ENCODE results near the gene EML4.
"Not testable (repeated sequence)": the region's sequence is repeated elsewhere in the genome, so short reads cannot be mapped to it uniquely, and the experiment has no call there.

EML4 gene

DNA sequence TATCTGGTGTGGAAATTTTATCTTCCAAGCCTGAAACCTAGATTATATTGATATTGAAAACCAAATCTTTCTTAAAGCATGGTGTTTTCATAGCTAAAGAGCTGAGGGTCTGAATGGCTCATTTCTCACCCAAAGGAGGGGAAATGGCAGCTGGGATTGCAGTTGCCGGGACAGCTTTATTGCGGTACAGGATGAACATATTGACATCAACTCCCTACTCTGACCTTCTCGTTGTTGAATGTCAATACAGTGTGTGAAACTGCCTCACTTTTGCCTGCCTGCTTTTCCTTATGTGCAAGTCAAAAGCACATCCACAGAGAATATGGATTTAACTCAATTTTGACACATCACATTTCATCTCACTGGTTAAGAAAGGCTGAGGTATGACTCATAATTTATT lies 195.5 kb downstream of the EML4 start:
- no peak overlapping the region for H3K4me3 ChIP-seq (ENCODE audit: low read length)
- no peaks in the 10 kb centered on the region for H3K9me3 ChIP-seq (ENCODE audit: insufficient read depth, low read depth, low read length)
- WGBS: 92% methylated on average over 3 of the region's 3 CpGs
- H3K9ac ChIP-seq (ENCODE audit: low read depth, low read length): no peak overlapping the region
- peaks cover 11% of the 10 kb centered on the region for H3K4me1 ChIP-seq (ENCODE audit: insufficient read depth, low read length)
- H3K36me3 ChIP-seq (ENCODE audit: insufficient read depth, low read length): no peaks in the 10 kb centered on the region
- H3K27ac ChIP-seq (ENCODE audit: low read depth, low read length): no peak overlapping the region
- no peaks in the 10 kb centered on the region for H3K27me3 ChIP-seq (ENCODE audit: insufficient read depth, low read length)

DNA sequence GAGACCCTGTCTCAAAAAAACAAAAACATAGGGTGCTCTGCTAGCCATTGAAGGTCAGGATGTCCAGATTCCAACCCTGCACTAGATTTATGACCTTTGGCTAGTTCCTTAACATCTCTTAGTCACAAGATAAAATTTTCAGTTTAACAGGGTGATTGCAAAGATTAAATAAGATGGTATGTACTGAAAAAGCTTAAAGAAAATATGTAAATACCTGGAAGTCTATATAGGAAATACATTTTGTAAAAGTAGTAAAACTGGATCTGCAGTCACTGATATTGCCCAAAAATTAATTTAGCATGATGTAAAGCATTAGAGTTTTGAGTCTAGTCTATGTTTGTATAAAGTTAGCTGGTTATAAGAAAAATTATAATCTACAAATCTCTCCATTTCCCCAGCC lies 197.3 kb downstream of the EML4 start:
- Histone ChIP-seq H3K9me3 (ENCODE audit: insufficient read depth, low read depth, low read length) (no peaks in the 10 kb centered on the region), H3K36me3 (ENCODE audit: insufficient read depth, low read length) (no peaks in the 10 kb centered on the region), H3K27me3 (ENCODE audit: insufficient read depth, low read length) (no peaks in the 10 kb centered on the region), H3K9ac (ENCODE audit: low read depth, low read length) (no peak overlapping the region), H3K4me1 (ENCODE audit: insufficient read depth, low read length) (peaks cover 8% of the 10 kb centered on the region), H3K4me3 (ENCODE audit: low read length) (no peak overlapping the region), H3K27ac (ENCODE audit: low read depth, low read length) (no peak overlapping the region)

DNA sequence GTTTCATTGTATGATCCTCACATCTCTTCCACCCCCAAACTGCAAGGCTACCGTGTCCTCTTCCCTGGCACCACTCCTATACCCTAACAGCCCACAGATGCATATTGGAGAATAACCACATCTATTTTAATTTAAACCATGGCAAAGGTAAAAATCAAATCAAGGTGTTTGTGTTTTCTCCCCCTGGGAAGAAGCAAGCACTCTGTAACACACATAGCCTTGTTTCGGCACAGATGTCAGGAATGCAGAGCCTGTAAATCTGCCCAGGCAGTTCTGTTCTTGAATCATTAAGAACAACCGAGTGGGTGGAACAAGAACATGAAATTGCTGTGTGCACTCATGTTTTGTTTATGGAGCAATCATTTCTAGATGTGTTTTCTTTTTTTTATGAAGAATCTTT lies 198.7 kb downstream of the EML4 start:
- Histone ChIP-seq H3K4me3 (ENCODE audit: low read length) (no peak overlapping the region), H3K27ac (ENCODE audit: low read depth, low read length) (no peak overlapping the region), H3K27me3 (ENCODE audit: insufficient read depth, low read length) (no peaks in the 10 kb centered on the region), H3K9ac (ENCODE audit: low read depth, low read length) (no peak overlapping the region), H3K36me3 (ENCODE audit: insufficient read depth, low read length) (no peaks in the 10 kb centered on the region), H3K9me3 (ENCODE audit: insufficient read depth, low read depth, low read length) (no peaks in the 10 kb centered on the region), H3K4me1 (ENCODE audit: insufficient read depth, low read length) (no peaks in the 10 kb centered on the region)
- WGBS: 88% methylated on average over 3 of the region's 3 CpGs

DNA sequence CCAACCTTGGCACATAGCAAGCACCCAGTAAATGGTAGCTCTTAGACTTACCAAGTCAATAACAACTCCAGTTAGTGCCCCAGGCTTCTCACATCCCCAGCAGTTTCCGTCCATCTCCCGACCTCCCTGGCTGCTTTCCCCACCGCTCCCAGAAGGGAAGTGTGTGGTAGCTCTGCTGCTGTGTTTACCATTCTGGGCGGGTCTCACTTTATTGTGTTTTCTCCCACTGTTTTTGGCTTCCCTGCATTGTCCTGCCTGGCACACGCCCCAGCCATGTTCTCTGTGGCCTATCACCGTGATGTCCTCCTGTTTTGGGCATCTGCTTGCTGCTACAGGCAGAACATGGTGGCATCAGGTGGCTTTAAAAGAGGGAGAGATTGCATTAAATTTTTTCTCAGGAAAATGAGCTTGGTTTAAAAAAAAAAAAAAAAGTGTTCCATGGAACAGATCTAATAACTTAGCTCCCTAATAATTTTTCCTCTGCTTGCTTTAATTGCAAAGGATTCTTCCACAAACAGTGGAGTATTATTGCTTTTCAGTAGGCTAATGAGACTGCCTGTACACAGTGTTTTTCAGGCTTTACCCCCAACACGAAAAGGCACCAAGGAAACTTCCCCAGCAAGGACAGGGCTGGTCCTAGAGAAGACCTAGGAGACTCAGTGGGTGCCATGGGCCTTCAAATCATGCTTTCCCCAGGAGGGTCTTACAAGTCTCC lies 199.8 kb downstream of the EML4 start:
- WGBS: 84% methylated on average over 7 of the region's 7 CpGs
- no peaks in the 10 kb centered on the region for H3K9me3 ChIP-seq (ENCODE audit: insufficient read depth, low read depth, low read length)
- no peak overlapping the region for H3K9ac ChIP-seq (ENCODE audit: low read depth, low read length)
- no peaks in the 10 kb centered on the region for H3K36me3 ChIP-seq (ENCODE audit: insufficient read depth, low read length)
- H3K27me3 ChIP-seq (ENCODE audit: insufficient read depth, low read length): no peaks in the 10 kb centered on the region
- no peak overlapping the region for H3K27ac ChIP-seq (ENCODE audit: low read depth, low read length)
- no peak overlapping the region for H3K4me3 ChIP-seq (ENCODE audit: low read length)
- no peaks in the 10 kb centered on the region for H3K4me1 ChIP-seq (ENCODE audit: insufficient read depth, low read length)

DNA sequence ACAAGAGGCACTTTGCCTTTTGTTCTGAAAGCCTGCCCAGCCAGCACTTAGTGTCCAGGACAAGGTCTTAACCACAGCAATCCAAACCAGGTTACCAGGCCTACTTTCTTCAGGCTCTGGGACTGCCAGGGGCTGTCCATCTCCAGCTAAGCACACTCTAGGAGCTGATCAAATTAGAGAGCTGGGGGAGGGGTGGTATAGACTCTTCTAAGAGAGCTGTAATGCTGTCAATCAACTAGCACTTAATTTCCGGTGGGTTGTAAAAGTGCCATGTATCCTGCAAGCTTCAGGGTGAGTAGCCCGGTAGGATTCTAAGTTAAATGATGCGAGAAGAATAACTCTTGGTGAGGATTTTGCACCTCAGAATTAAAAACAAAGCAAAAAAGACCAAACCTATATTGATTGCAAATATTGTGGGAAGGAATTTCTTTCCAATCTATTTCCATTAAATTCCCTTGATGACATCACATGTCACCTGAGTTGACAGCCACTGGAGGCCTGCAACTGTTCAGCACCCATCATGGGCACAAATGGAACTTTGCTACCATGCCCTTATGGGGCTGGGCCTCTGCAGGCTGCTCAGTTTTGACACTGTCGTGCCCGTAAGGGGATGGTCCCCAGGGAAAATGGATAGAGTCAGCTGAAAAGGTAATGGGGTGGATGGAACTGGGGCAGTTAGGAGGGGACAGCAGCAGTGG lies 200.5 kb downstream of the EML4 start:
- Histone ChIP-seq H3K9me3 (ENCODE audit: insufficient read depth, low read depth, low read length) (no peaks in the 10 kb centered on the region), H3K27me3 (ENCODE audit: insufficient read depth, low read length) (no peaks in the 10 kb centered on the region), H3K4me1 (ENCODE audit: insufficient read depth, low read length) (no peaks in the 10 kb centered on the region), H3K36me3 (ENCODE audit: insufficient read depth, low read length) (no peaks in the 10 kb centered on the region), H3K9ac (ENCODE audit: low read depth, low read length) (no peak overlapping the region), H3K4me3 (ENCODE audit: low read length) (no peak overlapping the region), H3K27ac (ENCODE audit: low read depth, low read length) (no peak overlapping the region)
- 91% methylated on average over 4 of the region's 5 CpGs for WGBS

DNA sequence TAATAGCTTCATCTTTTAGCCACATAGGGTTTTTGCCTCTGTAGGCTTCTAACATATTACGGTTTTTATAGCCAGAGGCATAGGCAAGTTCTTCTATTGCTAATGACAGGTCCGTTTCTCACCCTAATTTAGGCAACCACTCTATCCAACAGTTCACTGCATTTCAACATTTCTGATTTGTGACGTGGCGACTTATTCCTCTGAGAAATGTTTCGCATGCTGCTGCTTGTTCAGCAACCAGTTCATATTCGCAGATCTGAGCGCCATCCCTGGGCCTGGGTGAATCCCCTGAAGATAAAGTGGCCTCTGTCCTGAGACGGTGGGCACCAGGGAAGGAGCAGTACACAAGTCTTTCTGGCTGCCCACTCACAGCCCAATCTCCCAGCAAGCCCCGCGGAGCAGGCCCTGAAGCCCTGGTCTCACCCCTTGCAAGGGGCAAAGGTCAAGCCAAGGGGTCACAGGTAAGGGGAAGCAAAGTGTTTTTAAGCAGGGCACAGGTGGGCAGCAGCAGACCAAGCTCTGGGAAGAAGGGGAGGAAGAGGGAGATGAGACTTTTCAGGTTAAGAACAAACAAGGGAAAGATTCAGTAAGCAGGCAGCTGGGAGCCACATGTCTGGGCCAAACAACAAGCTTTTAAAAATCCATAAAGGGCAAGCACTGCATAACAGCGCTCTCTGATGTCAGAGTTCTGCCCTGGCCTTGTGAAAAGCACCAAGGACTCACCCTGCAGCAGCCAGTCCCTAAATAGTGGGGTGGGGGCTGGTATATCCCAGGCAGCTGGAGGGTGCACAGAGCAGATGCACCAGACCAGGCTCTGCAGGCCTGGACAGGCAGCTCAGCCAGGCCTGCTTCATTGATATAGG lies 202.7 kb downstream of the EML4 start:
- H3K9ac ChIP-seq (ENCODE audit: low read depth, low read length): no peak overlapping the region
- H3K4me1 ChIP-seq (ENCODE audit: insufficient read depth, low read length): no peaks in the 10 kb centered on the region
- 93% methylated on average over 11 of the region's 11 CpGs for WGBS
- no peaks in the 10 kb centered on the region for H3K27me3 ChIP-seq (ENCODE audit: insufficient read depth, low read length)
- H3K9me3 ChIP-seq (ENCODE audit: insufficient read depth, low read depth, low read length): no peaks in the 10 kb centered on the region
- H3K4me3 ChIP-seq (ENCODE audit: low read length): no peak overlapping the region
- H3K27ac ChIP-seq (ENCODE audit: low read depth, low read length): no peak overlapping the region
- H3K36me3 ChIP-seq (ENCODE audit: insufficient read depth, low read length): no peaks in the 10 kb centered on the region

DNA sequence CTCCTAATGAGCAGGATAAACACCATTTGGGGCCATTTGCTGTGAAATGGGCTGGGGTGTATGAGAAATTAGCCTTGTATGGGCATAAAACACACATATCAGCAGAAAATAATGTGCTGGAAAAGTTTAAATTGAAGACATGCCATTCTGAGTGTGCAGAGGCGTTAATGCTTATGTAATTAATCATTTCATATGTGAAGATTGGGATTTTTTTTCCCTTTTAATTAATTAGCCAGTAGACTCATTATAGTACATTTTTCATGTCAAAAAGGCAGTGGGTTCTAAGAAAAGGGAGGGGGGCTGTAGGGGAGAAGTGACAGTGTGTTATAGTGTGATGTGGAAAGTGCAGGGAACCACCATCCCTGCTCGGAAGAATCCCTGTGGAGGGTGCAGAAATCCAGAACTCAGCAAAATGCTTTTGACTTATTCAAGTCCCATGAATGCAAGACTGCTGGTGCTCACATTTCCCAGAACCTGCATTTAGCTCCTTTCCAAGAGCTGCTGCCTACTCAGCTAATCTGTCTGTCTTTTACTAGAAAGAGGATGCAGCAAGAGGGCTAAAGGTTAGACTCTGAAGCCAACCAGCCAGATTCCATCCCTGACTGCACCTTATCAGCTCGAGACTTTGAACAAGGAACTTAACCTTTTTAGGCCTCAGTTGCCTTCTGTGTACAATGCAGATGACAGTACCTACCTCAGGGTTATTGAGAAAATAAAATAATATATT lies 203.5 kb downstream of the EML4 start:
- H3K36me3 ChIP-seq (ENCODE audit: insufficient read depth, low read length): no peaks in the 10 kb centered on the region
- no peak overlapping the region for H3K9ac ChIP-seq (ENCODE audit: low read depth, low read length)
- no peaks in the 10 kb centered on the region for H3K9me3 ChIP-seq (ENCODE audit: insufficient read depth, low read depth, low read length)
- H3K4me1 ChIP-seq (ENCODE audit: insufficient read depth, low read length): no peaks in the 10 kb centered on the region
- no peak overlapping the region for H3K4me3 ChIP-seq (ENCODE audit: low read length)
- 80% methylated on average over 3 of the region's 3 CpGs for WGBS
- no peaks in the 10 kb centered on the region for H3K27me3 ChIP-seq (ENCODE audit: insufficient read depth, low read length)
- no peak overlapping the region for H3K27ac ChIP-seq (ENCODE audit: low read depth, low read length)

DNA sequence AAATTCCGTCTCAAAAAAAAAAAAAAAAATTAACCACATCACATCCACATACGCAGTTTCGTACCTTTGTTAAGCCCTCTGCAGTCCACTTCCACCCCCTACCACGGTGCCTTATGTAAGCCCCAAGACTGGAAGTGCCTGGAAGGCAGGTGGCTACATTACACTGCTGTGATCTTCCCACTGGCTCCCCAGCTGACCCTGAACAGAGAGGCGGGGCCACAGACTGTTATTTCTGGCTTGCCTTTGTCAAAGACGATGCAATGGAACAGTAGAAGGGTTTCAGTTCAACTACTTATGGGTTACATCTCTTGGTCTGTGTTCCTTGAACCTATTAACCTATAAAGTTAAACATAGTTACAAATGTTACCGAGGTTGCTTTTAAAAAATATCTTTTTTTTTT lies 207.6 kb downstream of the EML4 start:
- Histone ChIP-seq H3K9me3 (ENCODE audit: insufficient read depth, low read depth, low read length) (no peaks in the 10 kb centered on the region), H3K27me3 (ENCODE audit: insufficient read depth, low read length) (no peaks in the 10 kb centered on the region), H3K9ac (ENCODE audit: low read depth, low read length) (no peak overlapping the region), H3K4me3 (ENCODE audit: low read length) (no peak overlapping the region), H3K4me1 (ENCODE audit: insufficient read depth, low read length) (no peaks in the 10 kb centered on the region), H3K36me3 (ENCODE audit: insufficient read depth, low read length) (no peaks in the 10 kb centered on the region), H3K27ac (ENCODE audit: low read depth, low read length) (no peak overlapping the region)
- 93% methylated on average over 6 of the region's 7 CpGs for WGBS

DNA sequence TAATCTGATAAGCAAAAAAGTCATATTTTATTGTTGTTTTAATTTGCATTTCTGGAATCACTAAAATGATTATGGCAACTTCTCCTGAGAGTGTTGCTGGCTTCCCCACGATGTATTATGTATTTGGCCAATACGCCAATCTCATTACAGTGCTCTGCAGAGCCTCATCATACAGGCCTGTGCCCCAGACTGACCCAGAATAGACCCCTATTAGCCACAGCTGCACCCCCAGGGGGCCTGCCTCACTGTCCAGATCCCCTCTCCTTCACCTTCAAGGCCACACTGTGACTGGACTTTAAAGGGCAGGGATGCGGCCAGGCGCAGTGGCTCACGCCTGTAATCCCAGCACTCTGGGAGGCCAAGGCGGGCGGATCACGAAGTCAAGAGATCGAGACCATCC lies 209.3 kb downstream of the EML4 start:
- no peaks in the 10 kb centered on the region for H3K36me3 ChIP-seq (ENCODE audit: insufficient read depth, low read length)
- WGBS: 96% methylated on average over 7 of the region's 9 CpGs

DNA sequence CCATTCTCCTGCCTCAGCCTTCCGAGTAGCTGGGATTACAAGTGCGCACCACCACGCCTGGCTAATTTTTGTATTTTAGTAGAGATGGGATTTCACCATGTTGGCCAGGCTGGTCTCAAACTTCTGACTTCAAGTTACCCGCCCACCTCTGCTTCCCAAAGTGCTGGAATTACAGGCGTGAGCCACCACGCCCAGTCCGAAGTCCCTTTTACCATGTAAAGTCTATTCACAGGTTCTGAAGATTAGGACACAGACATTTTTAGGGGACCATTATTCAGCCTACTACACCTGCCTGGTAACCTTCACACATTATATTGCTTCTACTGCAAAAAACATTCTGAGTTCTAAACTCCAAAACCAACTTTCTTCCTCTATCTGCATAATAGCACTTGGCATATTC lies 210.9 kb downstream of the EML4 start:
- H3K36me3 ChIP-seq (ENCODE audit: insufficient read depth, low read length); H3K27me3 ChIP-seq (ENCODE audit: insufficient read depth, low read length); H3K27ac ChIP-seq (ENCODE audit: low read depth, low read length); H3K4me1 ChIP-seq (ENCODE audit: insufficient read depth, low read length); H3K4me3 ChIP-seq (ENCODE audit: low read length); H3K9ac ChIP-seq (ENCODE audit: low read depth, low read length); H3K9me3 ChIP-seq (ENCODE audit: insufficient read depth, low read depth, low read length): not testable (repeated sequence)
- 90% methylated on average over 7 of the region's 7 CpGs for WGBS

More for the DNA sequence above, 209.3 kb downstream of the EML4 start:
- Histone ChIP-seq H3K4me1 (ENCODE audit: insufficient read depth, low read length) (no peaks in the 10 kb centered on the region), H3K27ac (ENCODE audit: low read depth, low read length) (no peak overlapping the region), H3K4me3 (ENCODE audit: low read length) (no peak overlapping the region), H3K9ac (ENCODE audit: low read depth, low read length) (no peak overlapping the region), H3K27me3 (ENCODE audit: insufficient read depth, low read length) (no peaks in the 10 kb centered on the region), H3K9me3 (ENCODE audit: insufficient read depth, low read depth, low read length) (no peaks in the 10 kb centered on the region)

DNA sequence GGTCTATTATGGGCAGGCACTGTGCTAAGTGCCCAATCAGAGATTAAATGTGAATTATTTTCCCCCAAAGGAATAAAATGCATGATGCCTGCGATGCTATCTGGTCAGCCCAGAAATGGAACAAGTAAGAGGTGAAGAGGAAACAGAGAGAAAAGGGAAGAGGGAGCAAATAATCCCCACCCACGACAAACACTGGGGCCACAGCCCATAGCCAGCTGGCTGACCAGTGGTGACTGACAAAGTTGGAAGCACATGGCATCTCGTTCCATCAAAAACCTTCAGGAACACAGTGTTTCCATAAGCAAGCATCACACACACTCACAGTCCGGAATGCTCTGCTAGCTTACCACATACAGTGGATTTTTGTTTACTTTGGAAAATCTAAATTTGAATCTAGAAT lies 213.0 kb downstream of the EML4 start:
- H3K9me3 ChIP-seq (ENCODE audit: insufficient read depth, low read depth, low read length): no peaks in the 10 kb centered on the region
- no peak overlapping the region for H3K4me3 ChIP-seq (ENCODE audit: low read length)
- no peaks in the 10 kb centered on the region for H3K4me1 ChIP-seq (ENCODE audit: insufficient read depth, low read length)
- no peaks in the 10 kb centered on the region for H3K36me3 ChIP-seq (ENCODE audit: insufficient read depth, low read length)
- WGBS: 77% methylated on average over 4 of the region's 4 CpGs
- no peak overlapping the region for H3K9ac ChIP-seq (ENCODE audit: low read depth, low read length)
- no peaks in the 10 kb centered on the region for H3K27me3 ChIP-seq (ENCODE audit: insufficient read depth, low read length)
- H3K27ac ChIP-seq (ENCODE audit: low read depth, low read length): no peak overlapping the region

All from HUES64 (cell line).